Gastrocnemius medialis (tissue), 4 donors: Measurements from ENCODE around the gene OR10K2.

Experiments
- POLR2A ChIP-seq, 2 donors: fragments of 450-650 bp; IDR thresholded peaks; one replicate each; pipeline ENCODE4 v1.6.1; 2017; ENCODE audit warnings: antibody characterized with exemption in 2 of 2, mild to moderate bottlenecking in 2 of 2, moderate library complexity in 2 of 2
- TF ChIP-seq, protein P1 (sequence below), 5 experiments: fragments of 450-650 bp in 3 of 5; fragments of 200-600 bp in 2 of 5; sonication (generic) in 2 of 5; IDR thresholded peaks in 4 of 5; conservative IDR thresholded peaks in 1 of 5; 1 replicate in 4 of 5; 2 replicates in 1 of 5; pipeline ENCODE4 v1.5.1; 2016 to 2019; ENCODE audit warnings: antibody characterized with exemption in 5 of 5, mild to moderate bottlenecking in 3 of 5, moderate library complexity in 3 of 5

GRCh38 chr1:158457246-158457645 is 31.2 kb upstream of the OR10K2 start:
- TF ChIP-seq, protein P1, sequence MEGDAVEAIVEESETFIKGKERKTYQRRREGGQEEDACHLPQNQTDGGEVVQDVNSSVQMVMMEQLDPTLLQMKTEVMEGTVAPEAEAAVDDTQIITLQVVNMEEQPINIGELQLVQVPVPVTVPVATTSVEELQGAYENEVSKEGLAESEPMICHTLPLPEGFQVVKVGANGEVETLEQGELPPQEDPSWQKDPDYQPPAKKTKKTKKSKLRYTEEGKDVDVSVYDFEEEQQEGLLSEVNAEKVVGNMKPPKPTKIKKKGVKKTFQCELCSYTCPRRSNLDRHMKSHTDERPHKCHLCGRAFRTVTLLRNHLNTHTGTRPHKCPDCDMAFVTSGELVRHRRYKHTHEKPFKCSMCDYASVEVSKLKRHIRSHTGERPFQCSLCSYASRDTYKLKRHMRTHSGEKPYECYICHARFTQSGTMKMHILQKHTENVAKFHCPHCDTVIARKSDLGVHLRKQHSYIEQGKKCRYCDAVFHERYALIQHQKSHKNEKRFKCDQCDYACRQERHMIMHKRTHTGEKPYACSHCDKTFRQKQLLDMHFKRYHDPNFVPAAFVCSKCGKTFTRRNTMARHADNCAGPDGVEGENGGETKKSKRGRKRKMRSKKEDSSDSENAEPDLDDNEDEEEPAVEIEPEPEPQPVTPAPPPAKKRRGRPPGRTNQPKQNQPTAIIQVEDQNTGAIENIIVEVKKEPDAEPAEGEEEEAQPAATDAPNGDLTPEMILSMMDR (IDR thresholded peaks at IDR 0.05 in 4 of 5, conservative IDR thresholded peaks at IDR 0.05 in 1 of 5): no peak
- TF ChIP-seq POLR2A (IDR thresholded peaks at IDR 0.05): no peak
